GM18861 (cell line): ENCODE measurements around the gene SMARCC1.

ENCODE experiments used
- ATAC-seq: cut with Tn5 transposase; IDR thresholded peaks from one replicate; pipeline ENCODE4 v1.9.1; 2021; ENCODE audit not compliant: unreplicated experiment

SMARCC1 gene

GRCh38 chr3:47565734-47566550 is 215.8 kb downstream of the SMARCC1 start:
- ATAC-seq: no peak

- ATAC-seq: no peak
These were observed 225.3 kb downstream of the SMARCC1 start for GRCh38 chr3:47556351-47556750.

- ATAC-seq: no peak
These were observed 227.4 kb downstream of the SMARCC1 start for GRCh38 chr3:47554335-47554734.

- ATAC-seq: no peak
These were observed 228.3 kb downstream of the SMARCC1 start for GRCh38 chr3:47553407-47553806.

- ATAC-seq: no peak
These were observed 239.1 kb downstream of the SMARCC1 start for GRCh38 chr3:47542471-47543173.

GRCh38 chr3:47541583-47542108 is 240.0 kb downstream of the SMARCC1 start:
- ATAC-seq: no peak

- no peak for ATAC-seq
These were observed 241.4 kb downstream of the SMARCC1 start for GRCh38 chr3:47540281-47540680.

- no peak for ATAC-seq
These were observed 244.7 kb downstream of the SMARCC1 start for GRCh38 chr3:47536967-47537366.

GRCh38 chr3:47536221-47536891 is 245.3 kb downstream of the SMARCC1 start:
- no peak for ATAC-seq
